GM12878 (cell line): ENCODE data around the gene LRIT1. TPM values are rescaled to one million over a fixed set of nuclear protein-coding genes. Genes with fewer than 3 reads are reported as not detected.

Experiments used
- ATAC-seq: fragments of 200-7000 bp; cut with Tn5 transposase; 3 replicates; pipeline ENCODE4 v1.9.1; 2020; ENCODE audit warnings: mild to moderate bottlenecking, moderate library complexity
- BruUV-seq: library from RNA; stranded (reverse); fragments of 400-500 nt; replicated peaks from 2 replicates; lab custom pipeline; 2021; lab: Mats Ljungman, UMichigan
- CTCF ChIA-PET: fragments of 300-600 bp; sonication (Branson Sonifier 250); formaldehyde crosslinking; extraction: SDS; loops from one replicate; lab custom pipeline; 2021; ENCODE audit warnings: inconsistent platforms; lab: Yijun Ruan, JAX
- POLR2A ChIA-PET: fragments of 350-600 bp; formaldehyde crosslinking; extraction: SDS; loops from one replicate; lab custom pipeline; 2021; ENCODE audit warnings: inconsistent platforms; lab: Charles Lee
- RAD21 ChIA-PET: fragments of 300-600 bp; sonication (Branson Sonifier 250); formaldehyde crosslinking; loops from one replicate; lab custom pipeline; 2023; ENCODE audit warnings: antibody characterized with exemption; ENCODE audit not compliant: unreplicated experiment; lab: Charles Lee
- SMC1A ChIA-PET: fragments of 300-600 bp; sonication (Branson Sonifier 250); formaldehyde crosslinking; loops from one replicate; lab custom pipeline; 2023; ENCODE audit not compliant: unreplicated experiment, uncharacterized antibody; lab: Charles Lee
- DNase-seq: peaks from one replicate; pipeline ENCODE4 v3.0.0-alpha.2; 2011; ENCODE audit warnings: low read depth, low spot score
- FAIRE-seq: peaks from 3 replicates; lab custom pipeline; 2011; peaks lifted over from hg19 to GRCh38; lab: Jason Lieb, UNC
- H2AFZ ChIP-seq: 2 replicates; pipeline ENCODE4 v1.6.0; 2011; ENCODE audit warnings: low read depth, low read length, control low read depth; ENCODE audit not compliant: control insufficient read depth
- H3K27ac ChIP-seq: 2 replicates; pipeline ENCODE4 v1.5.1; 2011; ENCODE audit warnings: control low read depth; ENCODE audit not compliant: control insufficient read depth, insufficient read depth
- H3K27me3 ChIP-seq, 2 experiments: replicated peaks in 1 of 2; 2 replicates each; pipeline versions ENCODE4 v1.6.0 to v1.6.1; 2011; ENCODE audit warnings: low read length in 1 of 2; ENCODE audit not compliant: control insufficient read depth in 2 of 2, insufficient read depth in 2 of 2
- H3K36me3 ChIP-seq, 2 experiments: 2 replicates each; pipeline ENCODE4 v1.5.1; 2011; ENCODE audit warnings: low read length in 1 of 2; ENCODE audit not compliant: control insufficient read depth in 2 of 2, insufficient read depth in 2 of 2
- H3K4me1 ChIP-seq: 2 replicates; pipeline ENCODE4 v1.6.1; 2011; ENCODE audit warnings: mild to moderate bottlenecking, low read length, moderate library complexity, mixed read lengths; ENCODE audit not compliant: control insufficient read depth, insufficient read depth
- H3K4me2 ChIP-seq: 2 replicates; pipeline ENCODE4 v1.6.0; 2011; ENCODE audit warnings: control low read depth; ENCODE audit not compliant: control insufficient read depth, insufficient read depth
- H3K4me3 ChIP-seq: fragments of 200-600 bp; sonication (generic); 2 replicates; pipeline ENCODE4 v1.5.1; 2016
- H3K79me2 ChIP-seq: 2 replicates; pipeline ENCODE4 v1.6.0; 2011; ENCODE audit warnings: low read length; ENCODE audit not compliant: control insufficient read depth, insufficient read depth
- H3K9ac ChIP-seq: 2 replicates; pipeline ENCODE4 v1.8.0; 2011; ENCODE audit warnings: low read length, control low read depth, mixed read lengths; ENCODE audit not compliant: control insufficient read depth, insufficient read depth
- H3K9me3 ChIP-seq: replicated peaks from 3 replicates; pipeline ENCODE4 v1.5.1; 2011; ENCODE audit warnings: mild to moderate bottlenecking, low read length; ENCODE audit not compliant: control insufficient read depth, insufficient read depth
- H4K20me1 ChIP-seq: 2 replicates; pipeline ENCODE4 v1.6.0; 2011; ENCODE audit not compliant: control insufficient read depth, insufficient read depth
- BMI1 ChIP-seq: fragments of 450-650 bp; IDR thresholded peaks from 2 replicates; pipeline ENCODE4 v1.6.1; 2016; ENCODE audit warnings: mild to moderate bottlenecking, moderate library complexity, borderline replicate concordance
- CHD4 ChIP-seq: fragments of 200-600 bp; sonication (generic); IDR thresholded peaks from 2 replicates; pipeline ENCODE4 v1.6.1; 2016; ENCODE audit warnings: mild to moderate bottlenecking
- EZH2 ChIP-seq: IDR thresholded peaks from 2 replicates; pipeline ENCODE4 v1.6.1; 2012; ENCODE audit warnings: low read depth, mild to moderate bottlenecking, control low read depth, inconsistent platforms, low read length, borderline replicate concordance; ENCODE audit not compliant: control insufficient read depth
- IRF5 ChIP-seq: fragments of 450-650 bp; IDR thresholded peaks from 2 replicates; pipeline ENCODE4 v1.6.1; 2017; ENCODE audit warnings: borderline replicate concordance
- MAX ChIP-seq: IDR thresholded peaks from 2 replicates; pipeline ENCODE4 v1.6.1; 2012; ENCODE audit warnings: low read depth, low read length, improper control_type of control experiment
- MXI1 ChIP-seq: fragments of 150-350 bp; IDR thresholded peaks from 2 replicates; pipeline ENCODE4 v1.6.1; 2011; ENCODE audit warnings: low read depth, mild to moderate bottlenecking, inconsistent platforms, low read length, improper control_type of control experiment
- NKRF ChIP-seq: fragments of 450-650 bp; conservative IDR thresholded peaks from 2 replicates; pipeline ENCODE4 v1.6.1; 2017; ENCODE audit warnings: mild to moderate bottlenecking, moderate library complexity
- NR2F1 ChIP-seq: fragments of 450-650 bp; conservative IDR thresholded peaks from 2 replicates; pipeline ENCODE4 v1.6.1; 2017; ENCODE audit warnings: mild to moderate bottlenecking
- RFX5 ChIP-seq: IDR thresholded peaks from 2 replicates; pipeline ENCODE4 v1.6.1; 2011; ENCODE audit warnings: low read depth, low read length, improper control_type of control experiment
- SREBF1 ChIP-seq: IDR thresholded peaks from 2 replicates; pipeline ENCODE4 v1.6.1; 2012; ENCODE audit warnings: mild to moderate bottlenecking, low read length
- YBX1 ChIP-seq: fragments of 450-650 bp; IDR thresholded peaks from 2 replicates; pipeline ENCODE4 v1.6.1; 2016; ENCODE audit warnings: antibody characterized with exemption
- ZBTB11 ChIP-seq: fragments of 450-650 bp; formaldehyde crosslinking; IDR thresholded peaks from 2 replicates; pipeline ENCODE4 v1.5.0; 2022; ENCODE audit warnings: mild to moderate bottlenecking, missing genetic modification characterization
- WGBS: methylation state at CpG from one replicate; pipeline ENCODE4 v1.1.6; 2016; ENCODE audit warnings: low lambda C conversion rate; ENCODE audit not compliant: insufficient replicate concordance, insufficient coverage; ENCODE audit errors: missing lambda C conversion rate; 5-methylcytosine and 5-hydroxymethylcytosine counted together
- in situ Hi-C: fragments of 300-500 bp; cut with MboI; formaldehyde crosslinking; loops from 9 replicates; pipeline ENCODE4 v1.14.3; 2018; ENCODE audit warnings: mixed read lengths
- intact Hi-C: fragments of 100-400 bp; cut with micrococcal nuclease; formaldehyde crosslinking; loops from one replicate; pipeline ENCODE4 v1.14.2; 2022; ENCODE audit not compliant: unreplicated experiment
- polyA plus RNA-seq, 11 experiments: library from polyadenylated mRNA; depleted of rRNA in 4 of 11; unstranded in 6 of 11; stranded (reverse) in 5 of 11; fragments of >200 nt; fragmentation: Nextera tagmentation in 4 of 11; fragmentation: Illumina TruSeq in 1 of 11; extraction: Ambion mirVana in 4 of 11; extraction: Trizol in 1 of 11; gene quantifications; 1 replicate in 1 of 11; 2 replicates in 10 of 11; pipeline versions ENCODE4 v1.2.1 to v1.2.3, GENCODE V29; 2011 to 2016; ENCODE audit warnings: inconsistent platforms in 2 of 11, missing spikeins in 2 of 11, low read depth in 1 of 11
- total RNA-seq, 4 experiments: library from RNA; depleted of rRNA in 3 of 4; stranded (reverse); fragments of >200 nt in 3 of 4; fragmentation: Illumina TruSeq in 1 of 4; extraction: Trizol in 1 of 4; gene quantifications; 2 replicates each; pipeline versions ENCODE4 v1.2.1 to v1.2.3, GENCODE V29; 2013 to 2021

The LRIT1 gene
- total and polyA plus RNA-seq, 10 of the 15 experiments (the other 5 are each of a cell fraction or from before 2014, with no cell fraction given), result not detected

GRCh38 chr10:84261236-84261915 lies 20.0 kb upstream of the LRIT1 start:
- H3K36me3 ChIP-seq, result no peaks in the 10 kb centered on the region
- no peaks in the 10 kb centered on the region for H3K79me2 ChIP-seq
- DNase-seq (no peak), FAIRE-seq (no peak), ATAC-seq (no peak)
- H3K4me2 ChIP-seq, result no peak overlapping the region
- H3K27ac ChIP-seq, result no peak overlapping the region
- ChIA-PET SMC1A (interaction anchor here (0.9 kb wide), 1 partner anchor 90 kb away, joined by 3 read pairs; no protein-coding TSS in a partner anchor), POLR2A (no interaction called here), RAD21 (no interaction called here), CTCF (interaction anchor here (0.6 to 1.2 kb wide), 2 partner anchors 269 to 454 kb away, joined by 3 to 4 read pairs; no protein-coding TSS in a partner anchor)
- no TSS peak for BruUV-seq
- intact Hi-C loops, result loop anchor here (10.0 kb wide), 1 partner anchor 453 kb away; no protein-coding TSS in a partner anchor
- in situ Hi-C loops, result no loop called here
- TF ChIP-seq RFX5 (no peak), CHD4 (no peak), MXI1 (no peak), YBX1 (no peak), SREBF1 (no peak), ZBTB11 (no peak), IRF5 (no peak), BMI1 (no peak), MAX (no peak), EZH2 (no peak), NR2F1 (no peak), NKRF (no peak)
- H3K9me3 ChIP-seq, result no peaks in the 10 kb centered on the region
- H3K4me3 ChIP-seq, result no peak overlapping the region
- no peaks in the 10 kb centered on the region for H4K20me1 ChIP-seq
- WGBS, result 22% methylated on average over 7 of the region's 7 CpGs
- no peaks in the 10 kb centered on the region; a peak in 2 of 4 replicates for H3K27me3 ChIP-seq
- H3K9ac ChIP-seq, result no peak overlapping the region
- H2AFZ ChIP-seq, result no peak overlapping the region
- H3K4me1 ChIP-seq, result no peaks in the 10 kb centered on the region
